Spinal cord (tissue), 10 donors: ENCODE data around the gene GRIFIN. TPM values are rescaled to one million over a fixed set of nuclear protein-coding genes. Genes with fewer than 3 reads are reported as not detected.
"Not testable (repeated sequence)": the region's sequence is repeated elsewhere in the genome, so short reads cannot be mapped to it uniquely, and the experiment has no call there.

Source experiments
- DNase-seq, 6 donors: peaks; one replicate each; pipeline versions ENCODE4 v3.0.0 to v3.0.0-alpha.2; 2013 to 2015; ENCODE audit warnings: low spot score in 6 of 6, low read depth in 4 of 6
- H3K27ac ChIP-seq: one replicate; pipeline ENCODE4 v1.5.1; 2013; ENCODE audit warnings: low read depth, low read length, control low read depth
- H3K27me3 ChIP-seq: one replicate; pipeline ENCODE4 v1.6.1; 2013; ENCODE audit warnings: low read length; ENCODE audit not compliant: control insufficient read depth, insufficient read depth
- H3K36me3 ChIP-seq: one replicate; pipeline ENCODE4 v1.6.1; 2013; ENCODE audit warnings: low read length; ENCODE audit not compliant: control insufficient read depth, insufficient read depth
- H3K4me1 ChIP-seq: one replicate; pipeline ENCODE4 v1.6.1; 2013; ENCODE audit warnings: low read length; ENCODE audit not compliant: control insufficient read depth, insufficient read depth
- H3K4me3 ChIP-seq: one replicate; pipeline ENCODE4 v1.5.1; 2013; ENCODE audit warnings: low read depth, low read length, control low read depth
- H3K9me3 ChIP-seq: one replicate; pipeline ENCODE4 v1.6.1; 2013; ENCODE audit warnings: low read length; ENCODE audit not compliant: control insufficient read depth, insufficient read depth
- WGBS: methylation state at CpG from one replicate; pipeline ENCODE4 v1.1.5; 2013; ENCODE audit warnings: missing lambda C conversion rate; ENCODE audit not compliant: insufficient coverage; 5-methylcytosine and 5-hydroxymethylcytosine counted together
- polyA plus RNA-seq, 2 donors: library from polyadenylated mRNA; unstranded; fragments of 120-200 nt; gene quantifications; one replicate each; pipeline ENCODE4 v1.2.1, GENCODE V29; 2013; ENCODE audit not compliant: insufficient read length in 2 of 2
- total RNA-seq, 2 donors: library from RNA; depleted of rRNA in 1 of 2; stranded (reverse); fragments of 120-200 nt in 1 of 2; fragments of >200 nt in 1 of 2; gene quantifications; one replicate each; pipeline versions ENCODE4 v1.2.3 to v1.2.4, GENCODE V29; 2013 to 2014
- donor health status: healthy.

Gene GRIFIN
- total and polyA plus RNA-seq, 4 donors = 0.41 TPM; not detected in 3

GRCh38 chr7:2474224-2474623 is 2.0 kb downstream of the GRIFIN start:
- H3K27ac ChIP-seq = no peak overlapping the region
- peaks cover 39% of the 10 kb centered on the region for H3K4me1 ChIP-seq
- H3K27me3 ChIP-seq = no peaks in the 10 kb centered on the region
- H3K4me3 ChIP-seq = no peak overlapping the region
- H3K9me3 ChIP-seq = no peaks in the 10 kb centered on the region
- peaks cover 9% of the 10 kb centered on the region for H3K36me3 ChIP-seq
- no peak for DNase-seq
- WGBS = 79% methylated on average over 4 of the region's 15 CpGs

- H3K9me3 ChIP-seq = no peaks in the 10 kb centered on the region
- H3K4me1 ChIP-seq = peaks cover 39% of the 10 kb centered on the region
- H3K4me3 ChIP-seq = no peak overlapping the region
- H3K27ac ChIP-seq = no peak overlapping the region
- no peak for DNase-seq
- H3K36me3 ChIP-seq = peaks cover 9% of the 10 kb centered on the region
- H3K27me3 ChIP-seq = no peaks in the 10 kb centered on the region
- 82% methylated on average over 5 of the region's 12 CpGs for WGBS
Measured at GRCh38 chr7:2473496-2474180, 2.6 kb downstream of the GRIFIN start.

- Histone ChIP-seq H3K27ac (no peak overlapping the region), H3K9me3 (no peaks in the 10 kb centered on the region), H3K4me1 (peaks cover 39% of the 10 kb centered on the region), H3K4me3 (no peak overlapping the region), H3K36me3 (peaks cover 9% of the 10 kb centered on the region), H3K27me3 (no peaks in the 10 kb centered on the region)
- DNase-seq = no peak
- WGBS = 81% methylated on average over 5 of the region's 6 CpGs
Measured at GRCh38 chr7:2472739-2473138, 3.5 kb downstream of the GRIFIN start.

- Histone ChIP-seq H3K4me3 (no peak overlapping the region), H3K27ac (no peak overlapping the region), H3K4me1 (peaks cover 35% of the 10 kb centered on the region), H3K9me3 (no peaks in the 10 kb centered on the region), H3K36me3 (peaks cover 9% of the 10 kb centered on the region), H3K27me3 (no peaks in the 10 kb centered on the region)
- WGBS = 37% methylated on average over 13 of the region's 17 CpGs
- DNase-seq = no peak
Measured at GRCh38 chr7:2471396-2471795, 4.8 kb downstream of the GRIFIN start.

- 80% methylated on average over 3 of the region's 5 CpGs for WGBS
- no peak for DNase-seq
- H3K27me3 ChIP-seq = no peaks in the 10 kb centered on the region
Measured at GRCh38 chr7:2471022-2471329, 5.2 kb downstream of the GRIFIN start.

GRCh38 chr7:2470204-2471021 is 5.8 kb downstream of the GRIFIN start:
- H3K4me1 ChIP-seq = peaks cover 44% of the 10 kb centered on the region
- H3K4me3 ChIP-seq = no peak overlapping the region
- peaks cover 6% of the 10 kb centered on the region for H3K36me3 ChIP-seq
- DNase-seq = no peak
- WGBS = 73% methylated on average over 19 of the region's 19 CpGs
- no peaks in the 10 kb centered on the region for H3K9me3 ChIP-seq
- H3K27me3 ChIP-seq = no peaks in the 10 kb centered on the region
- H3K27ac ChIP-seq = no peak overlapping the region

More at GRCh38 chr7:2471022-2471329, 5.2 kb downstream of the GRIFIN start:
- no peak overlapping the region for H3K27ac ChIP-seq
- peaks cover 9% of the 10 kb centered on the region for H3K36me3 ChIP-seq
- H3K9me3 ChIP-seq = no peaks in the 10 kb centered on the region
- peaks cover 39% of the 10 kb centered on the region for H3K4me1 ChIP-seq
- no peak overlapping the region for H3K4me3 ChIP-seq

GRCh38 chr7:2469460-2470203 is 6.6 kb downstream of the GRIFIN start:
- H3K9me3 ChIP-seq, H3K27me3 ChIP-seq, DNase-seq, H3K36me3 ChIP-seq, H3K4me3 ChIP-seq, H3K27ac ChIP-seq: not testable (repeated sequence)
- WGBS = 88% methylated on average over 8 of the region's 9 CpGs
- peaks cover 48% of the 10 kb centered on the region for H3K4me1 ChIP-seq

GRCh38 chr7:2468227-2468626 is 8.0 kb downstream of the GRIFIN start:
- DNase-seq = no peak
- WGBS = 80% methylated on average over 4 of the region's 7 CpGs

GRCh38 chr7:2466675-2467074 is 9.5 kb downstream of the GRIFIN start:
- 96% methylated on average over 4 of the region's 10 CpGs for WGBS
- Histone ChIP-seq H3K4me3 (no peak overlapping the region), H3K27ac (peak overlapping the region; percentile 72), H3K4me1 (peaks cover 51% of the 10 kb centered on the region), H3K9me3 (no peaks in the 10 kb centered on the region), H3K36me3 (no peaks in the 10 kb centered on the region), H3K27me3 (no peaks in the 10 kb centered on the region)
- DNase-seq = no peak

More at GRCh38 chr7:2468227-2468626, 8.0 kb downstream of the GRIFIN start:
- Histone ChIP-seq H3K4me3 (no peak overlapping the region), H3K9me3 (no peaks in the 10 kb centered on the region), H3K27me3 (no peaks in the 10 kb centered on the region), H3K4me1 (peaks cover 48% of the 10 kb centered on the region), H3K36me3 (no peaks in the 10 kb centered on the region), H3K27ac (no peak overlapping the region)
